IMR-90 (cell line): ENCODE data around the gene MLX. TPM values are rescaled to one million over a fixed set of nuclear protein-coding genes. Genes with fewer than 3 reads are reported as not detected.

Experiments used
- ATAC-seq: fragments of 200-7000 bp; cut with Tn5 transposase; 2 replicates; pipeline ENCODE4 v1.9.1; 2020; ENCODE audit warnings: low read depth, mild to moderate bottlenecking, moderate library complexity
- BruUV-seq: library from RNA; stranded (reverse); fragments of 400-500 nt; replicated peaks from 2 replicates; lab custom pipeline; 2021; lab: Mats Ljungman, UMichigan
- CTCF ChIA-PET: fragments of 300-600 bp; formaldehyde crosslinking; extraction: SDS; loops from one replicate; lab custom pipeline; 2021; ENCODE audit warnings: antibody characterized with exemption; lab: Yijun Ruan, JAX
- POLR2A ChIA-PET: fragments of 300-600 bp; sonication (Branson Sonifier 250); formaldehyde crosslinking; loops from one replicate; lab custom pipeline; 2022; ENCODE audit warnings: antibody characterized with exemption; ENCODE audit not compliant: unreplicated experiment; lab: Charles Lee
- DNase-seq: peaks from one replicate; pipeline ENCODE4 v3.0.0; 2013
- H2AFZ ChIP-seq: replicated peaks from 2 replicates; pipeline ENCODE3; 2013; ENCODE audit warnings: low read length, mild to moderate bottlenecking; ENCODE audit not compliant: poor library complexity
- H2AK5ac ChIP-seq: 2 replicates; pipeline ENCODE4 v1.6.1; 2013; ENCODE audit warnings: low read depth, low read length, inconsistent platforms
- H2AK9ac ChIP-seq: replicated peaks from 2 replicates; pipeline ENCODE3; 2013; ENCODE audit warnings: mild to moderate bottlenecking, low read depth, low read length, moderate library complexity; ENCODE audit not compliant: poor library complexity
- H2BK120ac ChIP-seq: 2 replicates; pipeline ENCODE4 v1.6.1; 2013; ENCODE audit warnings: low read depth, low read length, inconsistent platforms
- H2BK15ac ChIP-seq: 3 replicates; pipeline ENCODE4 v1.6.1; 2013; ENCODE audit warnings: low read depth, low read length, inconsistent platforms
- H2BK20ac ChIP-seq: 2 replicates; pipeline ENCODE4 v1.6.1; 2013; ENCODE audit warnings: low read depth, mild to moderate bottlenecking, inconsistent platforms, low read length, moderate library complexity
- H2BK5ac ChIP-seq: 2 replicates; pipeline ENCODE4 v1.6.1; 2013; ENCODE audit warnings: mild to moderate bottlenecking, low read depth, low read length, inconsistent platforms; ENCODE audit not compliant: poor library complexity, severe bottlenecking
- H3K14ac ChIP-seq: replicated peaks from 2 replicates; pipeline ENCODE4 v1.6.1; 2013; ENCODE audit warnings: low read depth, low read length, inconsistent platforms
- H3K18ac ChIP-seq: 2 replicates; pipeline ENCODE4 v1.6.1; 2013; ENCODE audit warnings: low read depth, low read length, control low read depth
- H3K23ac ChIP-seq: 2 replicates; pipeline ENCODE4 v1.6.1; 2013; ENCODE audit warnings: low read depth, low read length, inconsistent platforms
- H3K27ac ChIP-seq: 2 replicates; pipeline ENCODE4 v1.5.1; 2013; ENCODE audit warnings: mild to moderate bottlenecking, control low read depth, low read length; ENCODE audit not compliant: insufficient read depth
- H3K27me3 ChIP-seq: 2 replicates; pipeline ENCODE4 v1.6.1; 2013; ENCODE audit warnings: low read length; ENCODE audit not compliant: control insufficient read depth, insufficient read depth
- H3K36me3 ChIP-seq: 2 replicates; pipeline ENCODE4 v1.6.1; 2013; ENCODE audit warnings: low read length, mixed read lengths; ENCODE audit not compliant: control insufficient read depth, insufficient read depth
- H3K4ac ChIP-seq: 2 replicates; pipeline ENCODE4 v1.6.1; 2013; ENCODE audit warnings: low read depth, low read length, inconsistent platforms
- H3K4me1 ChIP-seq: 2 replicates; pipeline ENCODE4 v1.6.1; 2013; ENCODE audit warnings: low read length, mixed read lengths; ENCODE audit not compliant: control insufficient read depth, insufficient read depth
- H3K4me2 ChIP-seq: 2 replicates; pipeline ENCODE4 v1.6.1; 2013; ENCODE audit warnings: low read depth, mild to moderate bottlenecking, control low read depth, low read length, moderate library complexity
- H3K4me3 ChIP-seq: 2 replicates; pipeline ENCODE4 v1.5.1; 2013; ENCODE audit warnings: low read depth, mild to moderate bottlenecking, control low read depth, low read length, moderate library complexity; ENCODE audit not compliant: insufficient read depth
- H3K56ac ChIP-seq: 2 replicates; pipeline ENCODE4 v1.6.1; 2013; ENCODE audit warnings: low read length, inconsistent platforms; ENCODE audit not compliant: insufficient read depth; ENCODE audit errors: extremely low read depth
- H3K79me1 ChIP-seq, 2 experiments: 2 replicates each; pipeline ENCODE4 v1.6.1; 2013; ENCODE audit warnings: low read length in 2 of 2, inconsistent platforms in 1 of 2, low read depth in 1 of 2
- H3K9ac ChIP-seq: 2 replicates; pipeline ENCODE4 v1.6.1; 2013; ENCODE audit warnings: low read depth, low read length, control low read depth
- H3K9me1 ChIP-seq: 2 replicates; pipeline ENCODE4 v1.6.1; 2013; ENCODE audit warnings: low read length, inconsistent platforms; ENCODE audit not compliant: insufficient read depth
- H3K9me3 ChIP-seq: 2 replicates; pipeline ENCODE4 v1.6.1; 2013; ENCODE audit warnings: low read length; ENCODE audit not compliant: control insufficient read depth, insufficient read depth
- H4K20me1 ChIP-seq: 2 replicates; pipeline ENCODE4 v1.6.1; 2013; ENCODE audit warnings: low read length, inconsistent platforms; ENCODE audit not compliant: insufficient read depth
- H4K5ac ChIP-seq: 2 replicates; pipeline ENCODE4 v1.6.1; 2013; ENCODE audit warnings: mild to moderate bottlenecking, low read depth, low read length, control low read depth
- H4K8ac ChIP-seq, 2 experiments: 2 replicates each; pipeline ENCODE4 v1.6.1; 2013; ENCODE audit warnings: low read depth in 2 of 2, low read length in 2 of 2, control low read depth in 1 of 2, inconsistent platforms in 1 of 2
- H4K91ac ChIP-seq: 2 replicates; pipeline ENCODE4 v1.6.1; 2013; ENCODE audit warnings: low read depth, low read length, inconsistent platforms; ENCODE audit not compliant: insufficient read depth
- NFE2L2 ChIP-seq: fragments of 150-350 bp; IDR thresholded peaks from 2 replicates; pipeline ENCODE4 v1.6.1; 2016; ENCODE audit warnings: low read depth, mild to moderate bottlenecking, low read length
- WGBS, 2 experiments: methylation state at CpG; one replicate each; pipeline versions ENCODE4 v1.1.5 to v1.1.7; 2013; ENCODE audit warnings: missing lambda C conversion rate in 2 of 2; ENCODE audit not compliant: insufficient read length in 1 of 2; ENCODE audit errors: extremely low coverage in 2 of 2; 5-methylcytosine and 5-hydroxymethylcytosine counted together
- dilution Hi-C: fragments of 300-500 bp; cut with HindIII; formaldehyde crosslinking; loops from one replicate; pipeline ENCODE4 v1.14.3; 2018; ENCODE audit warnings: low sequenced_read_pairs; ENCODE audit not compliant: unreplicated experiment
- in situ Hi-C: fragments of 300-500 bp; cut with MboI; formaldehyde crosslinking; loops from 3 replicates; pipeline ENCODE4 v1.14.3; 2019; ENCODE audit warnings: low sequenced_read_pairs, inconsistent platforms, mixed read lengths
- intact Hi-C: fragments of 100-400 bp; cut with micrococcal nuclease; formaldehyde crosslinking; loops from 2 replicates; pipeline ENCODE4 v1.10.0; 2022
- polyA plus RNA-seq, 3 experiments: library from polyadenylated mRNA; depleted of rRNA; stranded (reverse); fragments of >200 nt; gene quantifications; 2 replicates each; pipeline ENCODE4 v1.2.3, GENCODE V29; 2012; ENCODE audit warnings: low replicate concordance in 1 of 3
- total RNA-seq: library from RNA; depleted of rRNA; stranded (reverse); fragments of >200 nt; gene quantifications from 2 replicates; pipeline ENCODE4 v1.2.3, GENCODE V29; 2012
- TF ChIP-seq, protein P1 (sequence below): conservative IDR thresholded peaks from 2 replicates; pipeline ENCODE4 v1.5.1; 2012; ENCODE audit warnings: mild to moderate bottlenecking, low read depth, low read length, improper control_type of control experiment

The MLX gene
- total and polyA plus RNA-seq, 2 of the 4 experiments (the other 2 are of a cell fraction) = 37.8 to 45.6 TPM

DNA sequence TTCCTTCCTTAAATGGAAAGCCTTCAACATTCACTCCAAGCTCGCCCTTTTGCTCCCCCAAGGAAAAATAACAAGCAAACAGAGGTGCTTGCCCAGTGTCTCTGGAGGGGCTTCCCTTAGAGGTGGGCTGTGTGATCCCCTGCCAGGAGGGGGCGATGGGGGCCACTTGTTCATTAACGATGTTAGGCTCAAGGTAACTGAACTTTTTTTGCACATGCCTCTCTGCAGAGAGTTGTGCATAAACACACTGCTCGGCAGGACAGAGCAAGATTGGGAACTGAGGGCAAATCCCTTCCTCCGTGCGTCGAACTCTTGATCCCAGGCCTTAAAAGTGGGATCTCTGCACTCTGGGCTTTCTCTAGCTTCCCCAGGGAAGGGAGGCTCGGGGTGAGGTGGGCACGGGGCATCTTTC, 46.4 kb upstream of the MLX start:
- H2AFZ ChIP-seq = peak overlapping the region; percentile 68
- H3K27ac ChIP-seq = peak overlapping the region; percentile 99
- H3K14ac ChIP-seq = peak overlapping the region; percentile 99
- peaks cover 2% of the 10 kb centered on the region; the same call in 1 of the 2 replicates for H3K36me3 ChIP-seq
- H3K4me3 ChIP-seq = no peak overlapping the region
- peak overlapping the region; percentile 100; the same call in 2 of the 3 replicates for H2BK15ac ChIP-seq
- in situ Hi-C loops (loop anchor here (5.0 to 10.0 kb wide), 2 partner anchors 198 to 296 kb away; no protein-coding TSS in a partner anchor), intact Hi-C loops (loop anchor here (2.0 to 10.0 kb wide), 2 partner anchors 98 to 386 kb away; partner anchors contain the start of gene CAVIN1), dilution Hi-C loops (no loop called here)
- H4K5ac ChIP-seq = peak overlapping the region; percentile 81
- peak overlapping the region; percentile 99 for H2BK5ac ChIP-seq
- no peaks in the 10 kb centered on the region; the same call in 1 of the 2 replicates for H4K20me1 ChIP-seq
- TF ChIP-seq NFE2L2 = no peak
- TF ChIP-seq, protein P1, sequence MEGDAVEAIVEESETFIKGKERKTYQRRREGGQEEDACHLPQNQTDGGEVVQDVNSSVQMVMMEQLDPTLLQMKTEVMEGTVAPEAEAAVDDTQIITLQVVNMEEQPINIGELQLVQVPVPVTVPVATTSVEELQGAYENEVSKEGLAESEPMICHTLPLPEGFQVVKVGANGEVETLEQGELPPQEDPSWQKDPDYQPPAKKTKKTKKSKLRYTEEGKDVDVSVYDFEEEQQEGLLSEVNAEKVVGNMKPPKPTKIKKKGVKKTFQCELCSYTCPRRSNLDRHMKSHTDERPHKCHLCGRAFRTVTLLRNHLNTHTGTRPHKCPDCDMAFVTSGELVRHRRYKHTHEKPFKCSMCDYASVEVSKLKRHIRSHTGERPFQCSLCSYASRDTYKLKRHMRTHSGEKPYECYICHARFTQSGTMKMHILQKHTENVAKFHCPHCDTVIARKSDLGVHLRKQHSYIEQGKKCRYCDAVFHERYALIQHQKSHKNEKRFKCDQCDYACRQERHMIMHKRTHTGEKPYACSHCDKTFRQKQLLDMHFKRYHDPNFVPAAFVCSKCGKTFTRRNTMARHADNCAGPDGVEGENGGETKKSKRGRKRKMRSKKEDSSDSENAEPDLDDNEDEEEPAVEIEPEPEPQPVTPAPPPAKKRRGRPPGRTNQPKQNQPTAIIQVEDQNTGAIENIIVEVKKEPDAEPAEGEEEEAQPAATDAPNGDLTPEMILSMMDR = 0 out of 2 replicates have a peak, but pooled peaks have one; percentile 20
- H3K4me2 ChIP-seq = peak overlapping the region; percentile 39
- peak overlapping the region; percentile 98 for H2BK20ac ChIP-seq
- H3K9me3 ChIP-seq = no peaks in the 10 kb centered on the region
- peak overlapping the region; percentile 99 for H3K23ac ChIP-seq
- peak overlapping the region; percentile 100 for H2AK9ac ChIP-seq
- ChIA-PET POLR2A (interaction anchor here (0.8 to 4.2 kb wide), 4 partner anchors 16 to 554 kb away, joined by 3 to 17 read pairs (median 5); partner anchors contain the start of genes CAVIN1 and NAGLU), CTCF (interaction anchor here (1.9 kb wide), 1 partner anchor 198 kb away, joined by 4 read pairs; no protein-coding TSS in a partner anchor)
- H3K4ac ChIP-seq = peak overlapping the region; percentile 100
- peak overlapping the region; percentile 100 for H2AK5ac ChIP-seq
- peak overlapping the region; percentile 100 for H2BK120ac ChIP-seq
- H4K91ac ChIP-seq = peak overlapping the region; percentile 100
- peaks cover 9 to 58% of the 10 kb centered on the region in 2 experiments; a peak in 3 of 4 replicates for H3K79me1 ChIP-seq
- peaks cover 59% of the 10 kb centered on the region for H3K4me1 ChIP-seq
- peak overlapping the region; percentile 97 for H3K18ac ChIP-seq
- ATAC-seq (peak; percentile 7), DNase-seq (no peak)
- H3K9ac ChIP-seq = peak overlapping the region; percentile 83
- H3K56ac ChIP-seq = peak overlapping the region; percentile 98
- peaks cover 34% of the 10 kb centered on the region for H3K9me1 ChIP-seq
- H3K27me3 ChIP-seq = no peaks in the 10 kb centered on the region
- no TSS peak for BruUV-seq
- 23% methylated on average over 4 of the region's 9 CpGs; no CpG with 5 or more reads in 1 of the 2 experiments for WGBS, 2 experiments
- H4K8ac ChIP-seq = peak overlapping the region; percentile 99 to 100
